CD4-positive, alpha-beta T cell treated with Interleukin-12 subunit alpha and Interleukin-12 subunit beta, for 1 hour (primary cell): ENCODE data around the gene MRPL36.
"Not testable (repeated sequence)": the region's sequence is repeated elsewhere in the genome, so short reads cannot be mapped to it uniquely, and the experiment has no call there.

Experiments
- DNase-seq: peaks from one replicate; pipeline ENCODE4 v3.0.0-alpha.2; 2020

The MRPL36 gene

GRCh38 chr5:1831677-1832313 lies 32.2 kb upstream of the MRPL36 start:
- no peak for DNase-seq

- DNase-seq: no peak
Observed at GRCh38 chr5:1831257-1831656, 31.6 kb upstream of the MRPL36 start.

- DNase-seq: no peak
Observed at GRCh38 chr5:1830571-1831228, 31.1 kb upstream of the MRPL36 start.

GRCh38 chr5:1827886-1828397 lies 28.3 kb upstream of the MRPL36 start:
- DNase-seq: peak; percentile 23

- no peak for DNase-seq
Observed at GRCh38 chr5:1827025-1827885, 27.6 kb upstream of the MRPL36 start.

GRCh38 chr5:1826235-1826980 lies 26.8 kb upstream of the MRPL36 start:
- DNase-seq: no peak

- DNase-seq: no peak
Observed at GRCh38 chr5:1824903-1825841, 25.5 kb upstream of the MRPL36 start.

GRCh38 chr5:1824109-1824821 lies 24.6 kb upstream of the MRPL36 start:
- DNase-seq: no peak

- DNase-seq: no peak
Observed at GRCh38 chr5:1823381-1824034, 23.9 kb upstream of the MRPL36 start.

GRCh38 chr5:1821862-1822261 lies 22.2 kb upstream of the MRPL36 start:
- DNase-seq: no peak

- no peak for DNase-seq
Observed at GRCh38 chr5:1820926-1821325, 21.3 kb upstream of the MRPL36 start.

GRCh38 chr5:1820381-1820780 lies 20.7 kb upstream of the MRPL36 start:
- no peak for DNase-seq

- no peak for DNase-seq
Observed at GRCh38 chr5:1819458-1819857, 19.8 kb upstream of the MRPL36 start.

- no peak for DNase-seq
Observed at GRCh38 chr5:1818784-1819183, 19.1 kb upstream of the MRPL36 start.

- DNase-seq: no peak
Observed at GRCh38 chr5:1817261-1818043, 17.8 kb upstream of the MRPL36 start.

GRCh38 chr5:1816495-1817089 lies 17.0 kb upstream of the MRPL36 start:
- DNase-seq: not testable (repeated sequence)

- DNase-seq: no peak
Observed at GRCh38 chr5:1815881-1816292, 16.2 kb upstream of the MRPL36 start.

GRCh38 chr5:1815071-1815786 lies 15.6 kb upstream of the MRPL36 start:
- no peak for DNase-seq
